Parathyroid adenoma (tissue), 2 donors: ENCODE measurements around the gene TMEM184A.

ENCODE experiments used
- H2AFZ ChIP-seq: fragments of 300-600 bp; sonication (generic); one replicate; pipeline ENCODE4 v1.7.0; 2017; ENCODE audit warnings: antibody characterized with exemption, mild to moderate bottlenecking
- H3K27ac ChIP-seq: fragments of 300-600 bp; sonication (generic); one replicate; pipeline ENCODE4 v1.7.0; 2017
- H3K27me3 ChIP-seq: fragments of 300-600 bp; sonication (generic); one replicate; pipeline ENCODE4 v1.7.0; 2017; ENCODE audit warnings: low read length; ENCODE audit not compliant: control insufficient read depth, insufficient read depth
- H3K36me3 ChIP-seq: fragments of 300-600 bp; sonication (generic); one replicate; pipeline ENCODE4 v1.7.0; 2017; ENCODE audit warnings: low read length; ENCODE audit not compliant: control insufficient read depth, insufficient read depth
- H3K4me1 ChIP-seq: fragments of 300-600 bp; sonication (generic); one replicate; pipeline ENCODE4 v1.7.0; 2017; ENCODE audit warnings: control low read depth
- H3K4me2 ChIP-seq: fragments of 300-600 bp; sonication (generic); one replicate; pipeline ENCODE4 v1.7.0; 2017; ENCODE audit warnings: low read length
- H3K4me3 ChIP-seq: fragments of 300-600 bp; sonication (generic); one replicate; pipeline ENCODE4 v1.7.0; 2017; ENCODE audit warnings: low read depth, low read length
- H3K79me2 ChIP-seq: fragments of 300-600 bp; sonication (generic); one replicate; pipeline ENCODE4 v1.7.0; 2017; ENCODE audit warnings: control low read depth
- H3K9ac ChIP-seq: fragments of 300-600 bp; sonication (generic); one replicate; pipeline ENCODE4 v1.7.0; 2017; ENCODE audit warnings: mild to moderate bottlenecking
- H3K9me3 ChIP-seq: fragments of 300-600 bp; sonication (generic); one replicate; pipeline ENCODE4 v1.7.0; 2017; ENCODE audit warnings: low read length; ENCODE audit not compliant: control insufficient read depth
- TF ChIP-seq, protein P1 (sequence below): fragments of 300-600 bp; sonication (generic); IDR thresholded peaks from one replicate; pipeline ENCODE4 v1.7.0; 2017; ENCODE audit warnings: antibody characterized with exemption, mild to moderate bottlenecking
- donor health status: primary hyperparathyroidism.

The TMEM184A gene

DNA sequence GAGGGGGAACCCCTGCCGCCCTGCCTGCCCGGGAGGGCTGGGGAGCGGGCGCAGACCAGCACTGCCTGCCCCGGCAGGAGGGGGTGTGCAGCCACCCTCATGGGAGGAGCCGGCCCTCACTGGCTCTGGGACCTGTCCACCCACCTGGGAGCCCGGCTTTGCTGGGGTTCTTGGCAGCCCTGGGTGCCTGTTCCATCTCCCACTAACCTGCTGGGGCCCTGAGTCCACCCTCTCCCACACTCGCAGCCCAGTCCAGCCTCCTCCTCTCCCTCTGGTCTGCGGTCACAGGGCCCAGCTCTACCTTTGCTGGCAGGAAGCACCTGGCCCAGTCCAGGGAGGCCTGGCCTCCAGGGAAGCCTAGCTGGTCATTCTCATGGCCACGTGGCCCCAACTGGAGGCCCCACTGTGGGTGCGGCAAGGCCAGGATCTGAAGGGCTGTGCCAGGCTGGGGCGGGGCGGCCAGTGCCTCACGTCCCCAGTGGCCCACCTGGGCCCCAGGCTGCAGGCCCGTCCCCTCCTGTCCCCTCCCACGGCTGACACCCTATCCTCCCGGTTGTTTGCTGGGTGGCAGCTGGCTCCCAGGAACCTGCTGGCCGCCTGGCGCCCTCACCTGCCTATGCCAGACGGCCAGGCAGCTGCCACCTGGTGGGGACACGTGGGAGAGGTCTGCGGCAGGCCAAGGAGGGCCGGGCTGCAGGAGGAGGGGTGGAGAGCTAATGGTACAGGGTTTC, at the start of gene TMEM184A:
TMEM184A (minus strand) TSS at position 393 of the 731 bp plus-strand sequence. CDS start 721 bp downstream, outside the sequence.
- Histone ChIP-seq H3K4me1 (peaks cover 11% of the 10 kb centered on the region), H3K79me2 (no peaks in the 10 kb centered on the region), H3K9me3 (no peaks in the 10 kb centered on the region), H2AFZ (peak within 1 kb of the TSS; percentile 68), H3K27ac (peak within 1 kb of the TSS; percentile 91), H3K27me3 (no peaks in the 10 kb centered on the region), H3K4me2 (peak within 1 kb of the TSS; percentile 77), H3K9ac (no peak within 1 kb of the TSS), H3K36me3 (no peaks in the 10 kb centered on the region), H3K4me3 (peak within 1 kb of the TSS; percentile 44)
- TF ChIP-seq, protein P1, sequence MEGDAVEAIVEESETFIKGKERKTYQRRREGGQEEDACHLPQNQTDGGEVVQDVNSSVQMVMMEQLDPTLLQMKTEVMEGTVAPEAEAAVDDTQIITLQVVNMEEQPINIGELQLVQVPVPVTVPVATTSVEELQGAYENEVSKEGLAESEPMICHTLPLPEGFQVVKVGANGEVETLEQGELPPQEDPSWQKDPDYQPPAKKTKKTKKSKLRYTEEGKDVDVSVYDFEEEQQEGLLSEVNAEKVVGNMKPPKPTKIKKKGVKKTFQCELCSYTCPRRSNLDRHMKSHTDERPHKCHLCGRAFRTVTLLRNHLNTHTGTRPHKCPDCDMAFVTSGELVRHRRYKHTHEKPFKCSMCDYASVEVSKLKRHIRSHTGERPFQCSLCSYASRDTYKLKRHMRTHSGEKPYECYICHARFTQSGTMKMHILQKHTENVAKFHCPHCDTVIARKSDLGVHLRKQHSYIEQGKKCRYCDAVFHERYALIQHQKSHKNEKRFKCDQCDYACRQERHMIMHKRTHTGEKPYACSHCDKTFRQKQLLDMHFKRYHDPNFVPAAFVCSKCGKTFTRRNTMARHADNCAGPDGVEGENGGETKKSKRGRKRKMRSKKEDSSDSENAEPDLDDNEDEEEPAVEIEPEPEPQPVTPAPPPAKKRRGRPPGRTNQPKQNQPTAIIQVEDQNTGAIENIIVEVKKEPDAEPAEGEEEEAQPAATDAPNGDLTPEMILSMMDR: peak; percentile 93

DNA sequence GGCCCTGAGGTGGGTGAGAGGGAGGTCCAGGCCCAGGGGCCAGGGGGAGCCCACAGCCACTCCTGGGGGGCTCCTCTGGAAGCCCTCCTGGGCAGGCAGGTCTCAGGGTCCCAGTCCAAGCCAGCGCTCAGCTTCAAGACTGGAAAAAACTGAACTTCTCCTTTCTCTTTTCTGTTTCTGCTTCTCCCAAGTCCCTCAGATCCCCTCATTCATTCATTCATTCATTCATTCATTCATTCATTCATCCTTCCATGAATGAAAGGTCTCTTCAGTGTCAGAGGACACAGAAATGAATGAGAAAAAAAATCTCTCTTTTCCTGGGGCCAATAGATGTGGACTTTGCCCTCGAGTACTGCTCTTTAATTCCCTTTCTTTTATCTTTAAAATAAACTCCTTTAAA, 48.4 kb upstream of the TMEM184A start:
- TF ChIP-seq, protein P1: no peak
- H3K79me2 ChIP-seq: no peaks in the 10 kb centered on the region
- H3K9me3 ChIP-seq: no peaks in the 10 kb centered on the region
- H3K4me2 ChIP-seq: no peak overlapping the region
- no peaks in the 10 kb centered on the region for H3K36me3 ChIP-seq
- no peak overlapping the region for H3K9ac ChIP-seq
- no peaks in the 10 kb centered on the region for H3K27me3 ChIP-seq
- H3K27ac ChIP-seq: no peak overlapping the region
- no peak overlapping the region for H2AFZ ChIP-seq
- no peak overlapping the region for H3K4me3 ChIP-seq
- no peaks in the 10 kb centered on the region for H3K4me1 ChIP-seq

GRCh38 chr7:1603346-1604225, 47.6 kb upstream of the TMEM184A start:
- Histone ChIP-seq H3K27ac (no peak overlapping the region), H3K36me3 (no peaks in the 10 kb centered on the region), H3K4me3 (no peak overlapping the region), H3K4me2 (no peak overlapping the region), H3K27me3 (no peaks in the 10 kb centered on the region), H3K9ac (no peak overlapping the region), H3K4me1 (no peaks in the 10 kb centered on the region), H3K9me3 (no peaks in the 10 kb centered on the region), H2AFZ (no peak overlapping the region), H3K79me2 (no peaks in the 10 kb centered on the region)
- TF ChIP-seq, protein P1: no peak

DNA sequence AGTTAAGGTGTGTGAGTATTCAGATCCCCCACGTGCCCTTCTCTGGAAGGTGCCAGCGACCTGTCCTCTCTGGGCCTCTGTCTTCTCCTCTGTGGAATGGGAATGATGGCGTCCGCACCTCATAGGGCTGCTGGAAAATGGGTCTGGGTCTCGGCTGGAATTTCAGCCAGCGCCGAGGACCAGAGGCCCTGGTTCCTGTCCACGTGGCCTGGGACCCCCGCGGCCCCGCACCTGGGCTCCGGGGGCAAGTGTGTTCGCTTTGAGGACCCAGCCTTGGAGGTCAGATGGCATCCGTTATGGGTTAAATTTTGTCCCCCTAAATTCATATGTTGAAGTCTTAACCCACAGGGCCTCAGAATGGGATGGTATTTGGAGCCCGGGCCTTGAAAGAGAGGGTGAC, 46.4 kb upstream of the TMEM184A start:
- Histone ChIP-seq H3K79me2 (no peaks in the 10 kb centered on the region), H3K27ac (no peak overlapping the region), H3K36me3 (no peaks in the 10 kb centered on the region), H3K9me3 (no peaks in the 10 kb centered on the region), H2AFZ (no peak overlapping the region), H3K4me1 (no peaks in the 10 kb centered on the region), H3K4me3 (no peak overlapping the region), H3K4me2 (no peak overlapping the region), H3K9ac (no peak overlapping the region), H3K27me3 (no peaks in the 10 kb centered on the region)
- TF ChIP-seq, protein P1: no peak
